HFFc6 (cell line): ENCODE measurements around the gene ZC3H14. TPM values are rescaled to one million over a fixed set of nuclear protein-coding genes. Genes with fewer than 3 reads are reported as not detected.

Experiments used
- DNase-seq: peaks from one replicate; pipeline ENCODE4 v3.0.0-alpha.2; 2018
- H3K27ac Mint-ChIP-seq: 2 replicates; pipeline ENCODE4 v1.8.0; 2020; ENCODE audit warnings: mild to moderate bottlenecking, mixed read lengths
- H3K27me3 Mint-ChIP-seq: 2 replicates; pipeline ENCODE4 v1.8.0; 2021; ENCODE audit warnings: mild to moderate bottlenecking, moderate library complexity, mixed read lengths; ENCODE audit not compliant: insufficient read depth
- H3K36me3 Mint-ChIP-seq: 2 replicates; pipeline ENCODE4 v1.8.0; 2021; ENCODE audit warnings: low read depth, mixed read lengths
- H3K4me1 Mint-ChIP-seq: 2 replicates; pipeline ENCODE4 v1.8.0; 2020; ENCODE audit warnings: low read depth, mixed read lengths
- H3K4me3 Mint-ChIP-seq: 2 replicates; pipeline ENCODE4 v1.8.0; 2020; ENCODE audit warnings: mild to moderate bottlenecking, moderate library complexity, mixed read lengths
- H3K9me3 Mint-ChIP-seq: 2 replicates; pipeline ENCODE4 v1.8.0; 2020; ENCODE audit warnings: mild to moderate bottlenecking, mixed read lengths
- CTCF ChIP-seq: fragments of 200-600 bp; sonication (generic); IDR thresholded peaks from 2 replicates; pipeline ENCODE4 v1.5.0; 2021; ENCODE audit warnings: antibody characterized with exemption, mild to moderate bottlenecking
- total RNA-seq, 6 experiments: library from RNA; stranded (reverse); fragmentation: NEBNext Ultra II Directional; extraction: Animal tissue kit (Norgen Biotek cat#: 25700); gene quantifications; 2 replicates in 1 of 6; 3 replicates in 5 of 6; pipeline ENCODE4 v1.2.3, GENCODE V29; 2021

The ZC3H14 gene
- total RNA-seq, 6 experiments from 2014 or later = 56.4 to 65.1 (median 58.9) TPM

GRCh38 chr14:88550078-88550477, 12.8 kb upstream of the ZC3H14 start:
- H3K4me3 Mint-ChIP-seq = no peak overlapping the region; the same call in 1 of the 2 replicates

GRCh38 chr14:88551094-88551870, 11.6 kb upstream of the ZC3H14 start:
- no peaks in the 10 kb centered on the region for H3K9me3 Mint-ChIP-seq
- peak overlapping the region; percentile 33; the same call in 1 of the 2 replicates for H3K27ac Mint-ChIP-seq
- peaks cover 39% of the 10 kb centered on the region for H3K4me1 Mint-ChIP-seq
- TF ChIP-seq CTCF = peak; percentile 62
- peaks cover 18% of the 10 kb centered on the region for H3K36me3 Mint-ChIP-seq
- H3K27me3 Mint-ChIP-seq = no peaks in the 10 kb centered on the region
- peak overlapping the region; percentile 98 for H3K4me3 Mint-ChIP-seq
- peak; percentile 85 for DNase-seq

More at GRCh38 chr14:88550078-88550477, 12.8 kb upstream of the ZC3H14 start:
- no peak for TF ChIP-seq CTCF
- no peak for DNase-seq
- Mint-ChIP-seq H3K27ac (no peak overlapping the region), H3K4me1 (peaks cover 27% of the 10 kb centered on the region), H3K27me3 (no peaks in the 10 kb centered on the region), H3K36me3 (peaks cover 18% of the 10 kb centered on the region), H3K9me3 (no peaks in the 10 kb centered on the region)

DNA sequence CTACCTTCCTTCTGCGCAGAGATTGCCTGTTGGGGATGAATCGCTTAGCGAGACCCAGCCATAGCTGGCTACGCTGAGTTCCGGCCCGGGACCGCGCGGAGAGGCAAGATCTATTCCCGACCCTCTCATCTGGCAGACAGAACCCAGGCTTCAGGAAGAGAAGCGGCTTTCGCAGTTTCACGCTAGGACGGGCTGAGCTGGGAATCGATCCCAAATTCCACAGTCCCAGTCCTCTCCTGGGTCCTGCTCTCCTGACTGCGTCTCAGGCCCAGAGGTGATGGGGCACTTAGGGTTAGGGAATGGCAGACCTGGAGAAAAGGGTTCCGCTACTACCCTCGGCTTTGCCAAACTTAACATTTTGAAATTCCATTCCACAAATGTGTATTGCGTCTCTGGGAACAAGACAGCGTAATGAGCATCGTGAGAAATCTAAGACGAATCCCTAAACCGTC, 10.8 kb upstream of the ZC3H14 start:
- no peak for DNase-seq
- TF ChIP-seq CTCF = no peak
- no peaks in the 10 kb centered on the region for H3K9me3 Mint-ChIP-seq
- no peaks in the 10 kb centered on the region; the same call in 1 of the 2 replicates for H3K27me3 Mint-ChIP-seq
- H3K4me3 Mint-ChIP-seq = peak overlapping the region; percentile 98
- peaks cover 18% of the 10 kb centered on the region for H3K36me3 Mint-ChIP-seq
- peak overlapping the region; percentile 72 for H3K27ac Mint-ChIP-seq
- H3K4me1 Mint-ChIP-seq = peaks cover 43% of the 10 kb centered on the region

- TF ChIP-seq CTCF = no peak
- Mint-ChIP-seq H3K27ac (no peak overlapping the region), H3K4me3 (peak overlapping the region; percentile 98), H3K9me3 (no peaks in the 10 kb centered on the region), H3K4me1 (peaks cover 47% of the 10 kb centered on the region), H3K27me3 (no peaks in the 10 kb centered on the region; the same call in 1 of the 2 replicates), H3K36me3 (peaks cover 14% of the 10 kb centered on the region)
- DNase-seq = no peak
Measured at GRCh38 chr14:88552876-88553275, 10.0 kb upstream of the ZC3H14 start.

- no peaks in the 10 kb centered on the region; the same call in 1 of the 2 replicates for H3K27me3 Mint-ChIP-seq
- H3K27ac Mint-ChIP-seq = peak overlapping the region; percentile 85
Measured at GRCh38 chr14:88553886-88554456, 8.9 kb upstream of the ZC3H14 start.

More at GRCh38 chr14:88553886-88554456, 8.9 kb upstream of the ZC3H14 start:
- DNase-seq = no peak
- Mint-ChIP-seq H3K36me3 (peaks cover 6% of the 10 kb centered on the region; the same call in 1 of the 2 replicates), H3K4me3 (peak overlapping the region; percentile 98), H3K9me3 (no peaks in the 10 kb centered on the region), H3K4me1 (peaks cover 48% of the 10 kb centered on the region)
- no peak for TF ChIP-seq CTCF
